Putamen (tissue), 1 donor: ENCODE measurements around the gene PTGFRN.
A peak's percentile ranks its signal among the peaks of the same experiment; 100 is the strongest.
"Not testable (repeated sequence)": the region's sequence is repeated elsewhere in the genome, so short reads cannot be mapped to it uniquely, and the experiment has no call there.

Experiments
- DNase-seq: peaks from one replicate; pipeline ENCODE4 v3.0.0-alpha.2; 2016; ENCODE audit warnings: low spot score

The PTGFRN gene

GRCh38 chr1:116916533-116917445, 7.1 kb downstream of the PTGFRN start:
- DNase-seq = peak; percentile 27

- DNase-seq = no peak
Measured at GRCh38 chr1:116918714-116919357, 9.1 kb downstream of the PTGFRN start.

- DNase-seq = no peak
Measured at GRCh38 chr1:116919802-116920201, 10.1 kb downstream of the PTGFRN start.

GRCh38 chr1:116920211-116920610, 10.5 kb downstream of the PTGFRN start:
- no peak for DNase-seq

GRCh38 chr1:116921301-116921885, 11.7 kb downstream of the PTGFRN start:
- DNase-seq = no peak

- DNase-seq = no peak
Measured at GRCh38 chr1:116921937-116922336, 12.2 kb downstream of the PTGFRN start.

GRCh38 chr1:116923421-116923820, 13.7 kb downstream of the PTGFRN start:
- no peak for DNase-seq

GRCh38 chr1:116927049-116927798, 17.5 kb downstream of the PTGFRN start:
- no peak for DNase-seq

- DNase-seq = no peak
Measured at GRCh38 chr1:116929961-116930592, 20.4 kb downstream of the PTGFRN start.

GRCh38 chr1:116931016-116931918, 21.6 kb downstream of the PTGFRN start:
- DNase-seq = no peak

- DNase-seq = no peak
Measured at GRCh38 chr1:116933606-116934515, 24.1 kb downstream of the PTGFRN start.

GRCh38 chr1:116934586-116935207, 25.0 kb downstream of the PTGFRN start:
- no peak for DNase-seq

- no peak for DNase-seq
Measured at GRCh38 chr1:116938216-116938615, 28.5 kb downstream of the PTGFRN start.

GRCh38 chr1:116939780-116940543, 30.2 kb downstream of the PTGFRN start:
- DNase-seq = not testable (repeated sequence)

- DNase-seq = no peak
Measured at GRCh38 chr1:116940814-116941599, 31.3 kb downstream of the PTGFRN start.

GRCh38 chr1:116941670-116942069, 32.0 kb downstream of the PTGFRN start:
- DNase-seq = no peak

- no peak for DNase-seq
Measured at GRCh38 chr1:116942344-116942743, 32.6 kb downstream of the PTGFRN start.
